ENCODE measurements around the gene TMPRSS4. TPM values are rescaled to one million over a fixed set of nuclear protein-coding genes. Genes with fewer than 3 reads are reported as not detected.

The TMPRSS4 gene
- polyA plus RNA-seq, 1 experiment = not detected

DNA sequence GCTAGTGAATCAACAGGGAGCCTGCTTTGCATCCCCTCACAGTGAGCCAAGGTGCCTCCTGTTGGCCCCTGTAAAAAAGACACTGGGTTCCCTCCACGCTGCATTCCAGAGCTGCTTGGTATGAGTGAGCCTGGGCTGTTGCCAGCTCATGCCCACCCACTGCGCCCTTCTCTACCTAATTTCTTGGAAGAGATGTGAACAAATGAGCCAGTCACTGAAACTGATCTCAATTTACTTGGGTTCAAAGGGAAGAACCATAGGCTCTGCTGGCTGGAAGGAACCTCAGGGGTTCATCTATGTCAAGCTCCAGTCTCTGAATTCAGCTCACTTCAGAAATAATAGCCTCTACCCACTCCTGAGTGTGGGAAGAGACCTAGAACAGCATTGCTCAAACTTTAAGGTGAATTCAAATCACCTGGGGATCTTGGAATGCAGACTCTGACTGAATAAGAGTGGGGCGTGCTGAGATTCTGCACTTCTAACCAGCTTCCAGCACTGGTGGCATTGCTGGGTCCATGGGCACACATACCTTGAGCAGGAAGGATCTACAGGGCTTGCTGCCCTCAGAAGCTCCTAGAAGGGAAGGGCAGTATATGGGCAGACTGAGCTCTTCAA lies 5.4 kb upstream of the TMPRSS4 start:
- ChIA-PET CTCF (interaction anchor here (0.6 kb wide), 1 partner anchor 127 kb away, joined by 5 read pairs; no protein-coding TSS in a partner anchor), POLR2A (no interaction called here)
- H3K27me3 ChIP-seq (ENCODE audit: control insufficient read depth, insufficient read depth, low read length) = peaks cover 2% of the 10 kb centered on the region
- no peak overlapping the region for H3K27ac ChIP-seq (ENCODE audit: low read depth, low read length)
- TF ChIP-seq, protein P1, sequence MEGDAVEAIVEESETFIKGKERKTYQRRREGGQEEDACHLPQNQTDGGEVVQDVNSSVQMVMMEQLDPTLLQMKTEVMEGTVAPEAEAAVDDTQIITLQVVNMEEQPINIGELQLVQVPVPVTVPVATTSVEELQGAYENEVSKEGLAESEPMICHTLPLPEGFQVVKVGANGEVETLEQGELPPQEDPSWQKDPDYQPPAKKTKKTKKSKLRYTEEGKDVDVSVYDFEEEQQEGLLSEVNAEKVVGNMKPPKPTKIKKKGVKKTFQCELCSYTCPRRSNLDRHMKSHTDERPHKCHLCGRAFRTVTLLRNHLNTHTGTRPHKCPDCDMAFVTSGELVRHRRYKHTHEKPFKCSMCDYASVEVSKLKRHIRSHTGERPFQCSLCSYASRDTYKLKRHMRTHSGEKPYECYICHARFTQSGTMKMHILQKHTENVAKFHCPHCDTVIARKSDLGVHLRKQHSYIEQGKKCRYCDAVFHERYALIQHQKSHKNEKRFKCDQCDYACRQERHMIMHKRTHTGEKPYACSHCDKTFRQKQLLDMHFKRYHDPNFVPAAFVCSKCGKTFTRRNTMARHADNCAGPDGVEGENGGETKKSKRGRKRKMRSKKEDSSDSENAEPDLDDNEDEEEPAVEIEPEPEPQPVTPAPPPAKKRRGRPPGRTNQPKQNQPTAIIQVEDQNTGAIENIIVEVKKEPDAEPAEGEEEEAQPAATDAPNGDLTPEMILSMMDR (IDR thresholded peaks at IDR 0.05; ENCODE audit: low read depth, low read length) = no peak
- H3K9me3 ChIP-seq (ENCODE audit: control insufficient read depth, insufficient read depth, low read length) = no peaks in the 10 kb centered on the region
- no peak overlapping the region for H3K4me3 ChIP-seq (ENCODE audit: low read depth, low read length)
- DNase-seq (ENCODE audit: low read depth, low spot score) = no peak

DNA sequence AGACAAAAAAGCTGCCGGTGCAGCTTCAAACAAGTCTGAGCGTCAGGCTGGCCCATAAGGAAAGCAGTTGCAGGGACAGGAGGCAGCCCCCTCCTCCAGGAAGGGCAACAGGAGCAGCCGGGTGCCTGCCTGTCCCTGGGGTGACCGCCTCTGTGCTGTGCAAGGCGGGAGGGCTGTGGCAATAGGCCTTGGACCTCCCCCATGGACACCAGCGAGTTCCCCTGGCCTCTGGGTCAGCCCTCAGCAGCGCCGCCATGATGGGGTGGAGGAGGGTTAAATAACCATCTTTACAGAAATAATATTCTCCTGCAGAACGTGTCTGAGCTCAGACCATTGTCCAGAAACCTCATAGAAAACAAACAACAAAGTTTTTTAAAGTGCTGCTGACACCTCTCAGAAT lies 3.3 kb upstream of the TMPRSS4 start:
- POLR2A ChIA-PET = no interaction called here
- CTCF ChIA-PET = interaction anchor here (1.0 to 1.9 kb wide), 3 partner anchors 9 to 127 kb away, joined by 3 to 5 read pairs (median 4); no protein-coding TSS in a partner anchor
- Histone ChIP-seq H3K4me3 (ENCODE audit: low read depth, low read length) (no peak overlapping the region), H3K27ac (ENCODE audit: low read depth, low read length) (no peak overlapping the region), H3K27me3 (ENCODE audit: control insufficient read depth, insufficient read depth, low read length) (peaks cover 4% of the 10 kb centered on the region), H3K9me3 (ENCODE audit: control insufficient read depth, insufficient read depth, low read length) (no peaks in the 10 kb centered on the region)
- TF ChIP-seq, protein P1 (IDR thresholded peaks at IDR 0.05; ENCODE audit: low read depth, low read length) = no peak
- no peak for DNase-seq (ENCODE audit: low read depth, low spot score)

DNA sequence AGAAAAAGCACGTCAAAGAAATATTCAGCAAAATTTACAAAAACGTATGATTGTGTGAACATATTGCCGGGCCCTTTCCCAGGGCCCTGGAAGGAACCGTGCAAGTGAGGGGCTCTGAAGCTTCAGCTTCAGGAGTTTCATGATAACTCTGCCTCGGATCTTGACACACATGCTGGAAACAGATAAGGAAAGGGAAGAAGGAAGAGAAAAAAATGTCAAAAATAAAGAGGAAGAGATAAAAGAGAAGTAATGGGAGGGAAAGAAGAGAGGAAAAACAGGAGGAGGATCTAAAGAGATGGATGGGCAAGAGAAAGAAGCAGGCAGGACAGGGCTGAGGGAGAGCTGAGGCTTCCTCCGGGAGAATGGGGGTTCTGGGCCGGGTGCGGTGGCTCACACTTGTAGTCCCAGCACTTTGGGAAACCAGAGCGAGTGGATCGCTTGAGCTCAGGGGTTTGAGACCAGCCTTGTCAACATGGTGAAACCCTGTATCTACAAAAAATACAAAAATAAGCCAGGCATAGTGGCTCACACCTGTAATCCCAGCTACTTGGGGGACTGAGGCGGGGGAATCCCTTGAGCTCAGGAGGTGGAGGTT lies 2.7 kb upstream of the TMPRSS4 start:
- DNase-seq (ENCODE audit: low read depth, low spot score) = no peak
- Histone ChIP-seq H3K27ac (ENCODE audit: low read depth, low read length) (no peak overlapping the region), H3K4me3 (ENCODE audit: low read depth, low read length) (no peak overlapping the region), H3K27me3 (ENCODE audit: control insufficient read depth, insufficient read depth, low read length) (peaks cover 8% of the 10 kb centered on the region), H3K9me3 (ENCODE audit: control insufficient read depth, insufficient read depth, low read length) (no peaks in the 10 kb centered on the region)
- CTCF ChIA-PET = interaction anchor here (0.6 to 1.0 kb wide), 2 partner anchors 8 to 648 kb away, joined by 3 read pairs; no protein-coding TSS in a partner anchor
- POLR2A ChIA-PET = interaction anchor here (0.7 kb wide), 1 partner anchor 285 kb away, joined by 5 read pairs; no protein-coding TSS in a partner anchor
- TF ChIP-seq, protein P1 (IDR thresholded peaks at IDR 0.05; ENCODE audit: low read depth, low read length) = no peak

DNA sequence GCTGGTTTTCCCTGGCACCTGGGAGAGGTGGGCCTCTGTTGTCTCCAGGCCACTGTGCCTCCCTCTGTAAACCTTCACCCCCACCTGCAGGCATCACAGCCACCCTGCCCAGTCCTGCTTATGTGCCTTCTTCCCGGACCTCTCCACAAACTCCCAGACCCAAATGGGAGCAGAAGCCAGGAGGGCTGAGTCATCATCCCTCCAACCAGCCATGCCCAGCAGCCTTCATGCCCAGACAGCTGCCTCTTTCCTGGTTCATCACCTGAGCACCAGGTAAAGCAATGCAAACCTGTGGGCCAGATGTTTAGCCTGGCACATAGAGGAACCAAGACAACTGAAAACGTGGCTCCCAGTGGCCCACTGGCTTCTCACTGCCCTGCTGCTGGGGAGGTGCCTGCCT lies 2.1 kb upstream of the TMPRSS4 start:
- Histone ChIP-seq H3K4me3 (ENCODE audit: low read depth, low read length) (no peak overlapping the region), H3K9me3 (ENCODE audit: control insufficient read depth, insufficient read depth, low read length) (no peaks in the 10 kb centered on the region), H3K27me3 (ENCODE audit: control insufficient read depth, insufficient read depth, low read length) (peaks cover 8% of the 10 kb centered on the region), H3K27ac (ENCODE audit: low read depth, low read length) (no peak overlapping the region)
- ChIA-PET CTCF (interaction anchor here (0.6 kb wide), 1 partner anchor 649 kb away, joined by 3 read pairs; no protein-coding TSS in a partner anchor), POLR2A (interaction anchor here (0.7 kb wide), 1 partner anchor 285 kb away, joined by 5 read pairs; no protein-coding TSS in a partner anchor)
- no peak for DNase-seq (ENCODE audit: low read depth, low spot score)
- TF ChIP-seq, protein P1 (IDR thresholded peaks at IDR 0.05; ENCODE audit: low read depth, low read length) = no peak

DNA sequence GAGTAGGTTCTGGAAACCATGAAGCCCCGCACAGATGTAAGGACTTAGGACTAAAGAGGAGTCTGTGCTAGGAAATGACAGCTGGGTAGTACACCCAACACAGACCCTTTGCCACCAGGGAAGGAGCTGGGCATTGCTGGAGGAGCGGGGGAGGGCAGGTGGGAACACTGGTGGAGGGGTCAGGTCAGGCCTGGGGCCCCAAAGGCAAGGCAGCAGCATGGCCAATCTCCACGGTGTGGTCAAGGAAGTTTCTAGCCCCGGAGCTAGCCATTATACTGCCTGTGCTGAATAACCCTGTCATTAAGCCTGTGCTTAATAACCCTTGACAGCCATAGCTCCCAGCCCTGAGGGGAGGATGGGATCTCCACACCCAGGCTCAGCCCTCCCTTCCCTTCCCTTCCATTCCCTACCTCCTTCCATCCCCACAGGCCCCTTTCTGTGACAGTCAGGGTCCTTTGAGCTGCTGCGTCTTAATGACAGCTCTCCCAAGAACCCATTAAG lies 2.1 kb downstream of the TMPRSS4 start:
- H3K4me3 ChIP-seq (ENCODE audit: low read depth, low read length) = no peak overlapping the region
- TF ChIP-seq, protein P1 (IDR thresholded peaks at IDR 0.05; ENCODE audit: low read depth, low read length) = no peak
- DNase-seq (ENCODE audit: low read depth, low spot score) = no peak
- peaks cover 8% of the 10 kb centered on the region for H3K27me3 ChIP-seq (ENCODE audit: control insufficient read depth, insufficient read depth, low read length)
- POLR2A ChIA-PET = no interaction called here
- H3K27ac ChIP-seq (ENCODE audit: low read depth, low read length) = no peak overlapping the region
- H3K9me3 ChIP-seq (ENCODE audit: control insufficient read depth, insufficient read depth, low read length) = no peaks in the 10 kb centered on the region
- CTCF ChIA-PET = no interaction called here

All from AG04450 (cell line).